GM23338 (cell line): ENCODE results near the gene IGF2R.

Experiments
- CREB1 ChIP-seq: fragments of 250-450 bp; sonication (Bioruptor Pico); IDR thresholded peaks from 2 replicates; pipeline ENCODE4 v1.5.0; 2020; ENCODE audit warnings: low read depth, mild to moderate bottlenecking, moderate library complexity
- CTCF ChIP-seq, 2 experiments: fragments of 200-600 bp in 1 of 2; sonication (generic) in 1 of 2; conservative IDR thresholded peaks; 2 replicates each; pipeline versions ENCODE4 v1.5.1 to v1.6.1; 2016 to 2017; ENCODE audit warnings: antibody characterized with exemption in 2 of 2, low read depth in 2 of 2, mild to moderate bottlenecking in 2 of 2, moderate library complexity in 1 of 2
- ETS1 ChIP-seq: IDR thresholded peaks from 2 replicates; pipeline ENCODE4 v1.6.1; 2016; ENCODE audit warnings: antibody characterized with exemption
- EZH2 ChIP-seq: fragments of 200-600 bp; sonication (generic); IDR thresholded peaks from one replicate; pipeline ENCODE4 v1.8.0; 2017; ENCODE audit warnings: antibody characterized with exemption, mild to moderate bottlenecking, low read depth; ENCODE audit not compliant: unreplicated experiment
- EZH2phosphoT487 ChIP-seq: fragments of 200-600 bp; sonication (generic); IDR thresholded peaks from one replicate; pipeline ENCODE4 v1.8.1; 2018; ENCODE audit warnings: antibody characterized with exemption; ENCODE audit not compliant: unreplicated experiment
- JUNB ChIP-seq: IDR thresholded peaks from one replicate; pipeline ENCODE4 v1.6.1; 2016; ENCODE audit warnings: antibody characterized with exemption; ENCODE audit not compliant: unreplicated experiment
- POLR2AphosphoS5 ChIP-seq: IDR thresholded peaks from 2 replicates; pipeline ENCODE4 v1.6.1; 2016; ENCODE audit warnings: antibody characterized with exemption, low read depth
- REST ChIP-seq: IDR thresholded peaks from one replicate; pipeline ENCODE4 v1.6.1; 2018; ENCODE audit warnings: antibody characterized with exemption; ENCODE audit not compliant: unreplicated experiment

- TF ChIP-seq CTCF (conservative IDR thresholded peaks at IDR 0.05; ENCODE audit: low read depth in 2 of 2) (no peak), EZH2 (no peak), CREB1 (CRISPR knock-in tag) (no peak), ETS1 (no peak), POLR2AphosphoS5 (no peak), REST (no peak), JUNB (no peak), EZH2phosphoT487 (no peak)
Measured at GRCh38 chr6:160028487-160029275, 59.8 kb downstream of the IGF2R start.
